GM12875 (cell line): Measurements from ENCODE around the gene MDC1.

ENCODE experiments used
- H3K4me3 ChIP-seq: one replicate; pipeline ENCODE4 v1.5.1; 2011; ENCODE audit warnings: low read depth, low read length, control low read depth
- CTCF ChIP-seq: IDR thresholded peaks from 2 replicates; pipeline ENCODE4 v1.5.1; 2011; ENCODE audit warnings: low read depth, mild to moderate bottlenecking, control low read depth, inconsistent platforms, low read length, moderate library complexity, borderline replicate concordance; ENCODE audit not compliant: insufficient read depth

MDC1 gene

DNA sequence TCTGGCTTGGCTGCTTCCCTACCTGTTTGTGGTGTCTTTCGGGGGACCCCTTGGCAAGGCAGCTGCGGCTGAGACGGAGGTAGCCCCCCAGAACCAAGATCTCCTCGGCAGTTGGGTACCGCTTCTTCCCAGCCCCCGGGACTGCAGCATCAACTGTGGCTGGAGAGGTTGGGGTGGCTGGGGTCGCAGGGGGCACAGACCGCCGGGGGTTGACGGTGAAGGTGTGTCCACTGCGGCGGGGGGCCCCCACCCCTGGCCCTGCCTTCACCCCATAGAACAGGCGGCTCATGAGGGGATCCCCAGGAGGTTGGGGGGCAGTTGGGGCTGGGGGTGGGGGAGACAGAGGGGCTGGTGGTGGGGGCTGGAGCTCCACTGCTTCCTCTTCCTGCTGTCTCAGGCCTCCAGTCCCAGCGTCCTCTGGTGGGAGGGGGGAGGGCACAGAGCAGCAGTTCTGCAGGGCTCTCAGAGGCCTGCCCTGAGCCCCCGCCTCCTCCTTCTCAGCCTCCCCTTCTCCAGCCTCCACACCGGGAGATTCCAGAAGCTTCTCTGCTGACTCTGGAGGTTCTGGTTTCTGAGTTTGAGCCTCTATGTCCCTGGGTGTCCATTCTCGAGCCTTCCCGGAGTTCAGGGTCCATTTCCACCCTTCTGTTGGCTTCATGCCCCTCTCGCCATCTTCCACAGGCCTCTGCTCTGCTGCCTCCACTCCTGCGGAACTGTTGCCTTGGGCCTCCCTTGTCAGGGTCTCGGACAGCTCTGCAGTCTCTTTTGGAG is 32.5 kb downstream of the MDC1 start:
- TF ChIP-seq CTCF: no peak
- H3K4me3 ChIP-seq: peak overlapping the region; percentile 76

DNA sequence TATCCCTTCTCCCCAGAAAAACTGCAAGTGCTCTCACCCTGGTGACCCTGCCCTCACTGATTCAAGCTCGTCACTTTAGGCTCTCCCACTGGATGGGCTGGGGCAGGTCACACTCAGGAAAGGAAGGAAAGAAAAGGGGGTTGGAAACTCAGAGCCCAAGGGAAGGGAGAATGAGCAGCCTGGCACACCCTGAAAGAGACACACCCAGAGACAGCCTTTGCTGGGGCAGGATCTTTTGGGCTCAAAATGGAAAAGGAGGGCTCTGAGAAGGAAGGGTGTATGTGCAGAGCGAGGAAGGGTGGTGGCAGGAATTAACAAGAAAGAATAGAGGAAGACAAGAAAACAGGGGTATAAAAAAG is 33.1 kb downstream of the MDC1 start:
- peak overlapping the region; percentile 76 for H3K4me3 ChIP-seq
- TF ChIP-seq CTCF: no peak

- peak overlapping the region; percentile 76 for H3K4me3 ChIP-seq
- no peak for TF ChIP-seq CTCF
Measured at GRCh38 chr6:30683183-30683979, 33.7 kb downstream of the MDC1 start.

GRCh38 chr6:30682143-30683117 is 34.7 kb downstream of the MDC1 start:
- TF ChIP-seq CTCF: no peak
- peak overlapping the region; percentile 76 for H3K4me3 ChIP-seq

DNA sequence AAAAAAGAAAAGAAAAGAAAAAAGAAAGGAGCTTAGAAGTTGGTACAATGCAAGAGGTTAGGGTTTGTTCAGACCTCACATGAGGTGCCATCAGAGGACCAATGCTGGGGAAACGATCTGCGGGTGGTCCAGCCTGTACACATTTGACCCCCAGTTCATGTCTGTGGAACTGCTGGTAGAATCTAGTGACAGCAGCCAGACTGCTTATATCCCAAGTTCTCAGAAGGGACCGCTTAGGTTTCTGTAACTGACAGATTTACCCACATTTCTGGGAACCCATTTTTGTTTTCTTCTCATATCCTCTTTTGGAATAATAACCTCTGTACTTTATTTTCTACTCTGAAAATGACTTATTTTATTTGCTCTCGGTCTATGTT is 35.3 kb downstream of the MDC1 start:
- peak overlapping the region; percentile 76 for H3K4me3 ChIP-seq
- TF ChIP-seq CTCF: no peak

DNA sequence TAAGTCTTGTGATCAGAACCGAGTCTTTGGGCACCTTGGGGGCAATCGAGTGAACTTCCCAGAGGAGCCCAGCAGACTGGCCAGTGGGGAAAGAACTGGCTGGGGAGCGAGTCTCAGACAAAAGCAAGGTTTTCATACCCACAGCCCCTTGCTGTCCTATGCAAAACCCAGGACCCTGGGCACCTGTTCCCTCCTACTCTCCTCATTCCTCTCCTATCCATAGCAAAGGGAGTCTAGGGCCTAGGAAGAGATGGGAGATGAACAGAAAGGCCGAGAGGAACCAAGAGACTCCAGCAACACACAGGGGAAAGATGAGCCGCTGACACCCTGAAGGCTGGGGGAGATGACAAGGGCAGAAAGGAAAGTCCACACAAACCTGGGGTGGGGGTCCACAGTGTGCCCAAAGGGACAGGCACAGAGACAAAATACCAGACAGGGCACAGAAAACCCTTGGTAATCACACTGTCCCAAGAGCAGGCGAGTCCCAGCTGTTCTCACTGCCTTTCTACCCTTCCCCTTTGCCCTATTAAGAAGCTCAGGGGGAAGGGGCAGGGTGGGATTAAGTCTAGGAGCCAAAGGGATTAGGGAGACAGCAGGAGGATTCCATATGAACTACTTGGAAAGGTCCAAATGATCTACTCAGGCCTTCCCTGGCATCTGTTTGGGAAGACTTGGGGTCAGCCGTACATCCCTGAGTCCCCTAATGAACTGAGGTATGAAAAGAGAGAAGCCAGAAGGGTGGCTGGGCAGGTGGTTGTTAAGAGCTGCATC is 37.1 kb downstream of the MDC1 start:
- no peak for TF ChIP-seq CTCF
- H3K4me3 ChIP-seq: peak overlapping the region; percentile 17
